Measurements from ENCODE around the gene MIEF2.

GRCh38 chr17:18234853-18235380, 25.5 kb upstream of the MIEF2 start:
- TF ChIP-seq POLR2AphosphoS5 (IDR thresholded peaks at IDR 0.05; ENCODE audit: insufficient read depth, low read depth, low read length) (no peak), CTCF (IDR thresholded peaks at IDR 0.05; ENCODE audit: extremely low read depth in 1 of 2, insufficient read depth in 1 of 2, low read depth in 1 of 2, low read length in 2 of 2) (no peak), MAX (IDR thresholded peaks at IDR 0.05; ENCODE audit: insufficient read depth, insufficient read length) (no peak), POLR2A (IDR thresholded peaks at IDR 0.05; ENCODE audit: low read depth, low read length) (no peak), FOS (IDR thresholded peaks at IDR 0.05; ENCODE audit: borderline replicate concordance, insufficient read depth, low read length) (no peak), EZH2 (IDR thresholded peaks at IDR 0.05; ENCODE audit: borderline replicate concordance, low read depth, low read length, severe bottlenecking) (no peak), JUN (IDR thresholded peaks at IDR 0.05; ENCODE audit: borderline replicate concordance, insufficient read depth, insufficient read length, low read depth) (no peak)
